GM13977 (cell line): ENCODE results near the gene SFRP5.
A peak's percentile ranks its signal among the peaks of the same experiment; 100 is the strongest.

Source experiments
- DNase-seq: peaks from one replicate; pipeline ENCODE4 v3.0.0; 2012; ENCODE audit warnings: low spot score
- in situ Hi-C: fragments of 300-500 bp; cut with MboI; formaldehyde crosslinking; loops from one replicate; pipeline ENCODE4 v1.12.0; 2022; ENCODE audit warnings: low sequenced_read_pairs, low pct_unique_long_range_greater_than_20kb, mixed read lengths, inconsistent platforms; ENCODE audit not compliant: unreplicated experiment
- TF ChIP-seq, protein P1 (sequence below): IDR thresholded peaks from 2 replicates; pipeline ENCODE4 v1.5.1; 2012; ENCODE audit warnings: mild to moderate bottlenecking, control low read depth; ENCODE audit not compliant: insufficient read depth; ENCODE audit errors: extremely low read depth, missing control alignments

Gene SFRP5

GRCh38 chr10:97734021-97734420 is 37.8 kb downstream of the SFRP5 start:
- TF ChIP-seq, protein P1, sequence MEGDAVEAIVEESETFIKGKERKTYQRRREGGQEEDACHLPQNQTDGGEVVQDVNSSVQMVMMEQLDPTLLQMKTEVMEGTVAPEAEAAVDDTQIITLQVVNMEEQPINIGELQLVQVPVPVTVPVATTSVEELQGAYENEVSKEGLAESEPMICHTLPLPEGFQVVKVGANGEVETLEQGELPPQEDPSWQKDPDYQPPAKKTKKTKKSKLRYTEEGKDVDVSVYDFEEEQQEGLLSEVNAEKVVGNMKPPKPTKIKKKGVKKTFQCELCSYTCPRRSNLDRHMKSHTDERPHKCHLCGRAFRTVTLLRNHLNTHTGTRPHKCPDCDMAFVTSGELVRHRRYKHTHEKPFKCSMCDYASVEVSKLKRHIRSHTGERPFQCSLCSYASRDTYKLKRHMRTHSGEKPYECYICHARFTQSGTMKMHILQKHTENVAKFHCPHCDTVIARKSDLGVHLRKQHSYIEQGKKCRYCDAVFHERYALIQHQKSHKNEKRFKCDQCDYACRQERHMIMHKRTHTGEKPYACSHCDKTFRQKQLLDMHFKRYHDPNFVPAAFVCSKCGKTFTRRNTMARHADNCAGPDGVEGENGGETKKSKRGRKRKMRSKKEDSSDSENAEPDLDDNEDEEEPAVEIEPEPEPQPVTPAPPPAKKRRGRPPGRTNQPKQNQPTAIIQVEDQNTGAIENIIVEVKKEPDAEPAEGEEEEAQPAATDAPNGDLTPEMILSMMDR = no peak
- no peak for DNase-seq
- in situ Hi-C loops = no loop called here

- DNase-seq = no peak
- in situ Hi-C loops = no loop called here
- TF ChIP-seq, protein P1 = no peak
Measured at GRCh38 chr10:97733256-97733655, 38.5 kb downstream of the SFRP5 start.

DNA sequence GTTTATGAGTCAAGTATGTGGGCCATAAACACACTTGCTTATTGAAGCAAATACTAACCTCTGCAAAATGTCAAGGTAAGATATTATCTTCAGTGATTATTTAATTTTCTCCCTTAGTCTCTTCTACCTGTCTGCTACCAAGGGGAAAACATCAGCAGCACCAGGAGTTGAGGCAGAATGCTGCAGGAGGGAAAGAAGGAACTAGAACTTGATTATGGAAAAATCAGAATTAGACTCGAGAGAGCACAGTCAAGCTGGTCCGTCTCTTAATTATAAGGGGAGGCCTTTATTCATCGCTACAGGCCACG is 39.8 kb downstream of the SFRP5 start:
- TF ChIP-seq, protein P1 = no peak
- in situ Hi-C loops = no loop called here
- no peak for DNase-seq

DNA sequence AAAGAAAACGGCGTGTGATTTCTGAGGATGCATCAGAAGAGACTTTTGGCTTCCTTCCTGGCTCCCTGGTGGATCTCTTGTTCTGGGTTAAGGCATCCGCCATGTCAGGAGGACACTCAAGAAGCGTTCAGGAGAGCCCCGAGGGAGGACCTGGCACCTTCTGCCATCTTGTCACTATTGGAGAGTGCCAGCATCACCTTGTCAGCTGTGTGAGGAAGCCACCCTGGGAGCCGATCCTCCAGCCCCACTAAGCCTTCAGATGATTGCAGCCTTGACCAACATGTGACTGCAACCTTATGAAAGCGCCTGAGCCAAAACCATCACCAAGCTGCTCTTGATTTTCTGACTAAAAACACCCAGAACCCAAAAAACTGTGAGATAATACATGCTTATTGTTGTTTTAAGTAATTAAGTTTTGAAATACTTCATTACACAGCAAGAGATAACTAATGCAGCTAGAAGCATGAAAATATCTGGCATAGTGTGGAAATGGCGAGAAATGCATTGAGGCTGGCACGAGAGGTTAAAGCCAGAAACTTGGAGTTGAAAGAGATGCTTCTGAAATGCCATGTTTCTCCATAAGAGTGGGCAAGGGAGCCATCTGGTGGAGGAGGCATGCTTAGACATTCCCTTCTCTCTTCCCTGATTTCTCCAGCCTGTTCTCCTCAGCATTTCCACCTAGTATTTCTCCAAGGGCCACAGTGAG is 40.3 kb downstream of the SFRP5 start:
- TF ChIP-seq, protein P1 = peak; percentile 78
- in situ Hi-C loops = no loop called here
- peak; percentile 56 for DNase-seq

DNA sequence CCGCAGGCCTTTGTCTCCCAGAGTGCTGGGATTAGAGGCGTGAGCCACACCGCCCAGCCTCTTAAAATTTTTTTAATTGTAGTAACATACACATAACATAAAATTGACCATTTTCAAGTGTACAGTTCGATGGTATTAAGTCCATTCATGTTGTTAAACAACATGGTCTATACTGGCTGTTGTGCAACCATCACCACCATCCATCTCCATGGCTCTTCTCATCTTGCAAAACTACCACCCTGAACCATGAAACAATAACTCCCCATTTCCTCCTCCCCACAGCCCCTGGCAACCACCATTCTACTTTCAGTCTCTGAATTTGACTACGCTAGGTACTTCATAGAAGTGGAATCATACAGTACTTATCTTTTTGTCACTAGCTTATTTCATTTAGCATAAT is 42.8 kb downstream of the SFRP5 start:
- in situ Hi-C loops = loop anchor here (10.0 kb wide), 1 partner anchor 54 kb away; no protein-coding TSS in a partner anchor
- DNase-seq = no peak

GRCh38 chr10:97726636-97727178 is 45.1 kb downstream of the SFRP5 start:
- in situ Hi-C loops = loop anchor here (10.0 kb wide), 1 partner anchor 52 kb away; no protein-coding TSS in a partner anchor
- no peak for DNase-seq
- TF ChIP-seq, protein P1 = no peak

More for the DNA sequence above, 42.8 kb downstream of the SFRP5 start:
- TF ChIP-seq, protein P1 = no peak
